ENCODE measurements around the gene ABCC1. TPM values are rescaled to one million over a fixed set of nuclear protein-coding genes. Genes with fewer than 3 reads are reported as not detected.

ABCC1 gene
- total RNA-seq, 1 experiment from 2014 or later, result 16.1 TPM

- no peak overlapping the region for H3K9ac ChIP-seq (ENCODE audit: low read length)
- ATAC-seq (peak; percentile 81), DNase-seq (peak; percentile 65)
- H3K9me3 ChIP-seq (ENCODE audit: low read length), result no peaks in the 10 kb centered on the region
- ChIA-PET POLR2A (ENCODE audit: unreplicated experiment) (interaction anchor here (0.5 kb wide), 1 partner anchor 44 kb away, joined by 22 read pairs; no protein-coding TSS in a partner anchor), CTCF (interaction anchor here (0.6 to 1.0 kb wide), 2 partner anchors 129 to 179 kb away, joined by 4 to 5 read pairs; no protein-coding TSS in a partner anchor)
- no peak for TF ChIP-seq EZH2 (IDR thresholded peaks at IDR 0.05; ENCODE audit: low read length, unreplicated experiment)
- TF ChIP-seq CTCF (conservative IDR thresholded peaks at IDR 0.05; ENCODE audit: low read depth, low read length), result no peak
- TF ChIP-seq EZH2phosphoT487 (IDR thresholded peaks at IDR 0.05; ENCODE audit: borderline replicate concordance, low read length), result no peak
- no peak overlapping the region for H2AFZ ChIP-seq (ENCODE audit: low read length)
- H3K79me2 ChIP-seq (ENCODE audit: low read length), result peaks cover 24% of the 10 kb centered on the region
- no peaks in the 10 kb centered on the region for H3K36me3 ChIP-seq (ENCODE audit: low read depth, low read length)
- H3K4me2 ChIP-seq (ENCODE audit: low read length), result peak overlapping the region; percentile 41; the same call in 1 of the 2 replicates
- H3F3A ChIP-seq (ENCODE audit: low read length, unreplicated experiment), result no peaks in the 10 kb centered on the region
- no peaks in the 10 kb centered on the region for H3K9me2 ChIP-seq (replicated peaks; ENCODE audit: low read length)
- peaks cover 9% of the 10 kb centered on the region for H3K4me1 ChIP-seq (ENCODE audit: insufficient read depth, low read length)
- no TSS peak for BruUV-seq (replicated peaks)
- no peak overlapping the region for H3K4me3 ChIP-seq (ENCODE audit: low read length)
- H3K27me3 ChIP-seq (ENCODE audit: low read length), result no peaks in the 10 kb centered on the region
- intact Hi-C loops (cut with micrococcal nuclease), result no loop called here
- no peaks in the 10 kb centered on the region for H4K20me1 ChIP-seq (ENCODE audit: low read length)
- no peak overlapping the region for H3K27ac ChIP-seq (ENCODE audit: low read length)
Measured at GRCh38 chr16:16004314-16004749, 54.9 kb downstream of the ABCC1 start.

- no peaks in the 10 kb centered on the region for H4K20me1 ChIP-seq (ENCODE audit: low read length)
- no peaks in the 10 kb centered on the region for H3K27me3 ChIP-seq (ENCODE audit: low read length)
- peaks cover 9% of the 10 kb centered on the region for H3K4me1 ChIP-seq (ENCODE audit: insufficient read depth, low read length)
- CTCF ChIA-PET, result no interaction called here
- H3F3A ChIP-seq (ENCODE audit: low read length, unreplicated experiment), result no peaks in the 10 kb centered on the region
- no peak for ATAC-seq
- no peak overlapping the region for H3K27ac ChIP-seq (ENCODE audit: low read length)
- intact Hi-C loops (cut with micrococcal nuclease), result no loop called here
- POLR2A ChIA-PET (ENCODE audit: unreplicated experiment), result no interaction called here
- H3K9me3 ChIP-seq (ENCODE audit: low read length), result no peaks in the 10 kb centered on the region
- peaks cover 24% of the 10 kb centered on the region for H3K79me2 ChIP-seq (ENCODE audit: low read length)
- H3K9me2 ChIP-seq (replicated peaks; ENCODE audit: low read length), result no peaks in the 10 kb centered on the region
- no peak overlapping the region for H2AFZ ChIP-seq (ENCODE audit: low read length)
- no peak overlapping the region for H3K4me2 ChIP-seq (ENCODE audit: low read length)
- DNase-seq, result no peak
- BruUV-seq (replicated peaks), result no TSS peak
- H3K9ac ChIP-seq (ENCODE audit: low read length), result no peak overlapping the region
- no peak overlapping the region for H3K4me3 ChIP-seq (ENCODE audit: low read length)
- TF ChIP-seq EZH2 (IDR thresholded peaks at IDR 0.05; ENCODE audit: low read length, unreplicated experiment), result no peak
- no peak for TF ChIP-seq CTCF (conservative IDR thresholded peaks at IDR 0.05; ENCODE audit: low read depth, low read length)
- no peak for TF ChIP-seq EZH2phosphoT487 (IDR thresholded peaks at IDR 0.05; ENCODE audit: borderline replicate concordance, low read length)
- H3K36me3 ChIP-seq (ENCODE audit: low read depth, low read length), result no peaks in the 10 kb centered on the region; the same call in 1 of the 2 replicates
Measured at GRCh38 chr16:16005721-16006120, 56.3 kb downstream of the ABCC1 start.

- CTCF ChIA-PET, result no interaction called here
- H3K9me2 ChIP-seq (replicated peaks; ENCODE audit: low read length), result no peaks in the 10 kb centered on the region
- DNase-seq, result no peak
- H4K20me1 ChIP-seq (ENCODE audit: low read length), result no peaks in the 10 kb centered on the region
- no peak overlapping the region for H3K4me2 ChIP-seq (ENCODE audit: low read length)
- intact Hi-C loops (cut with micrococcal nuclease), result no loop called here
- BruUV-seq (replicated peaks), result no TSS peak
- H3K4me3 ChIP-seq (ENCODE audit: low read length), result no peak overlapping the region
- TF ChIP-seq EZH2 (IDR thresholded peaks at IDR 0.05; ENCODE audit: low read length, unreplicated experiment) (no peak), EZH2phosphoT487 (IDR thresholded peaks at IDR 0.05; ENCODE audit: borderline replicate concordance, low read length) (no peak), CTCF (conservative IDR thresholded peaks at IDR 0.05; ENCODE audit: low read depth, low read length) (no peak)
- no peak overlapping the region for H3K27ac ChIP-seq (ENCODE audit: low read length)
- H3F3A ChIP-seq (ENCODE audit: low read length, unreplicated experiment), result no peaks in the 10 kb centered on the region
- peaks cover 9% of the 10 kb centered on the region for H3K4me1 ChIP-seq (ENCODE audit: insufficient read depth, low read length)
- H2AFZ ChIP-seq (ENCODE audit: low read length), result no peak overlapping the region
- H3K9ac ChIP-seq (ENCODE audit: low read length), result no peak overlapping the region
- H3K79me2 ChIP-seq (ENCODE audit: low read length), result peaks cover 22% of the 10 kb centered on the region
- no peak for ATAC-seq
- H3K36me3 ChIP-seq (ENCODE audit: low read depth, low read length), result no peaks in the 10 kb centered on the region; the same call in 1 of the 2 replicates
- POLR2A ChIA-PET (ENCODE audit: unreplicated experiment), result no interaction called here
- no peaks in the 10 kb centered on the region for H3K27me3 ChIP-seq (ENCODE audit: low read length)
- no peaks in the 10 kb centered on the region for H3K9me3 ChIP-seq (ENCODE audit: low read length)
Measured at GRCh38 chr16:16006650-16007049, 57.2 kb downstream of the ABCC1 start.

All from PC-3 (cell line).